Subcutaneous abdominal adipose tissue (tissue), 5 donors: ENCODE data around the gene ZNF304.
"Not testable (repeated sequence)": the region's sequence is repeated elsewhere in the genome, so short reads cannot be mapped to it uniquely, and the experiment has no call there.

Source experiments
- H3K27ac ChIP-seq: one replicate; pipeline ENCODE4 v1.7.0; 2013; ENCODE audit warnings: low read depth, mild to moderate bottlenecking, inconsistent platforms, low read length, moderate library complexity
- H3K27me3 ChIP-seq, 5 donors: one replicate each; pipeline ENCODE4 v1.7.0; 2013; ENCODE audit warnings: low read length in 5 of 5, inconsistent platforms in 1 of 5; ENCODE audit not compliant: control insufficient read depth in 5 of 5, insufficient read depth in 4 of 5
- H3K36me3 ChIP-seq, 5 donors: one replicate each; pipeline ENCODE4 v1.7.0; 2013; ENCODE audit warnings: low read length in 5 of 5; ENCODE audit not compliant: control insufficient read depth in 5 of 5, insufficient read depth in 5 of 5
- H3K4me1 ChIP-seq, 5 donors: one replicate each; pipeline ENCODE4 v1.7.0; 2013; ENCODE audit warnings: low read length in 5 of 5, mild to moderate bottlenecking in 3 of 5, moderate library complexity in 1 of 5; ENCODE audit not compliant: control insufficient read depth in 5 of 5, insufficient read depth in 5 of 5
- H3K4me3 ChIP-seq, 5 donors: one replicate each; pipeline ENCODE4 v1.7.0; 2013; ENCODE audit warnings: low read length in 5 of 5, low read depth in 1 of 5
- H3K9ac ChIP-seq, 5 donors: one replicate each; pipeline ENCODE4 v1.7.0; 2013; ENCODE audit warnings: low read length in 5 of 5, mild to moderate bottlenecking in 4 of 5, moderate library complexity in 3 of 5
- H3K9me3 ChIP-seq, 5 donors: one replicate each; pipeline ENCODE4 v1.7.0; 2013; ENCODE audit warnings: low read length in 5 of 5; ENCODE audit not compliant: control insufficient read depth in 5 of 5
- donor health status: healthy.
- donor health status: healthy.
- donor health status: healthy.
- donor health status: healthy.
- donor health status: healthy.

ZNF304 gene

DNA sequence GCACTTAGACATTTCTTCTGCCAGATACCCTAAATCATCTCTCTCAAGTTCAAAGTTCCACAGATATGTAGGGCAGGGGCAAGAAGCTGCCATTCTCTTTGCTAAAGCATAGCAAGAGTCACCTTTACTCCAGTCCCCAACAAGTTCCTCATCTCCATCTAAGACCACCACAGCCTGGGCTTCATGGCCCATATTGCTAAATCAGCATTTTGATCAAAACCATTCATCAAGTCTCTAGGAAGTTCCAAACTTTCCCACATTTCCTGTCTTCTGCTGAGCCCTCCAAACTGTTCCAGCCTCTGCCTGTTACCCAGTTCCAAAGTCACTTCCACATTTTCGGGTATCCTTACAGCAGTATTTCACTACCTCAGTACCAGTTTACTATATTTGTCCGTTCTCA lies 23.6 kb downstream of the ZNF304 start:
- H3K27ac ChIP-seq, H3K4me1 ChIP-seq, H3K9ac ChIP-seq, H3K27me3 ChIP-seq, H3K4me3 ChIP-seq: not testable (repeated sequence)
- H3K9me3 ChIP-seq = peaks cover 18 to 33% (median 31%) of the 10 kb centered on the region in 5 donors
- H3K36me3 ChIP-seq = peaks cover 24 to 62% (median 47%) of the 10 kb centered on the region in 5 donors

GRCh38 chr19:57376151-57376550 lies 25.1 kb downstream of the ZNF304 start:
- Histone ChIP-seq H3K27ac (no peak overlapping the region), H3K9me3 (peaks cover 18 to 42% (median 32%) of the 10 kb centered on the region in 5 donors), H3K4me1 (peaks cover 0 to 9% (median 0%) of the 10 kb centered on the region in 5 donors), H3K27me3 (peaks cover 0 to 7% (median 0%) of the 10 kb centered on the region in 5 donors), H3K9ac (no peak overlapping the region), H3K4me3 (peak overlapping the region in 1 of 5 donors; percentile 13), H3K36me3 (peaks cover 24 to 58% (median 46%) of the 10 kb centered on the region in 5 donors)

DNA sequence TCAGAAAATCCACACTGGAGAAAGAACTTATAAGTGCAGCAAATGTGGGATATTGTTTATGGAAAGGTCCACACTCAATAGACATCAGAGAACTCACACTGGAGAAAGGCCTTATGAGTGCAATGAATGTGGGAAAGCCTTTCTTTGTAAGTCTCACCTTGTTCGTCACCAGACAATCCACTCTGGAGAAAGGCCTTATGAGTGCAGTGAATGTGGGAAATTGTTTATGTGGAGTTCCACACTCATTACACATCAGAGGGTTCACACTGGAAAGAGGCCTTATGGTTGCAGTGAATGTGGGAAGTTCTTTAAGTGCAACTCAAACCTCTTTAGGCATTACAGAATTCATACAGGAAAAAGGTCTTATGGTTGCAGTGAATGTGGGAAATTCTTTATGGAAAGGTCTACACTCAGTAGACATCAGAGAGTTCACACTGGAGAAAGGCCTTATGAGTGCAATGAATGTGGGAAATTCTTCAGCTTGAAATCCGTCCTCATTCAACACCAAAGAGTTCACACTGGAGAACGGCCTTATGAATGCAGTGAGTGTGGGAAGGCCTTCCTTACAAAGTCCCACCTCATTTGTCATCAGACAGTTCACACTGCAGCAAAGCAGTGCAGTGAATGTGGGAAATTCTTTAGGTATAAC lies 26.6 kb downstream of the ZNF304 start:
- Histone ChIP-seq H3K27ac (no peak overlapping the region), H3K9me3 (peaks cover 18 to 42% (median 32%) of the 10 kb centered on the region in 5 donors), H3K4me1 (peaks cover 0 to 9% (median 0%) of the 10 kb centered on the region in 5 donors), H3K36me3 (peaks cover 16 to 45% (median 33%) of the 10 kb centered on the region in 5 donors), H3K4me3 (peak overlapping the region; percentile 2 to 43 (median 6)), H3K9ac (peak overlapping the region in 1 of 5 donors; percentile 75), H3K27me3 (peaks cover 0 to 7% (median 0%) of the 10 kb centered on the region in 5 donors)

- Histone ChIP-seq H3K4me3 (no peak overlapping the region), H3K9ac (no peak overlapping the region), H3K36me3 (peaks cover 15 to 22% (median 19%) of the 10 kb centered on the region in 5 donors), H3K27me3 (peaks cover 0 to 7% (median 0%) of the 10 kb centered on the region in 5 donors), H3K4me1 (peaks cover 0 to 9% (median 0%) of the 10 kb centered on the region in 5 donors), H3K27ac (no peak overlapping the region), H3K9me3 (peaks cover 18 to 41% (median 32%) of the 10 kb centered on the region in 5 donors)
These were observed 29.9 kb downstream of the ZNF304 start for GRCh38 chr19:57380923-57381322.

- peaks cover 5 to 8% (median 6%) of the 10 kb centered on the region in 5 donors for H3K36me3 ChIP-seq
- no peak overlapping the region for H3K9ac ChIP-seq
- no peak overlapping the region for H3K4me3 ChIP-seq
- H3K9me3 ChIP-seq = peaks cover 5 to 25% (median 18%) of the 10 kb centered on the region in 5 donors
- H3K27me3 ChIP-seq = peaks cover 0 to under 1% (median 0%) of the 10 kb centered on the region in 5 donors
- peaks cover 0 to 2% (median 0%) of the 10 kb centered on the region in 5 donors for H3K4me1 ChIP-seq
- H3K27ac ChIP-seq = no peak overlapping the region
These were observed 31.9 kb downstream of the ZNF304 start for GRCh38 chr19:57382806-57383488.

DNA sequence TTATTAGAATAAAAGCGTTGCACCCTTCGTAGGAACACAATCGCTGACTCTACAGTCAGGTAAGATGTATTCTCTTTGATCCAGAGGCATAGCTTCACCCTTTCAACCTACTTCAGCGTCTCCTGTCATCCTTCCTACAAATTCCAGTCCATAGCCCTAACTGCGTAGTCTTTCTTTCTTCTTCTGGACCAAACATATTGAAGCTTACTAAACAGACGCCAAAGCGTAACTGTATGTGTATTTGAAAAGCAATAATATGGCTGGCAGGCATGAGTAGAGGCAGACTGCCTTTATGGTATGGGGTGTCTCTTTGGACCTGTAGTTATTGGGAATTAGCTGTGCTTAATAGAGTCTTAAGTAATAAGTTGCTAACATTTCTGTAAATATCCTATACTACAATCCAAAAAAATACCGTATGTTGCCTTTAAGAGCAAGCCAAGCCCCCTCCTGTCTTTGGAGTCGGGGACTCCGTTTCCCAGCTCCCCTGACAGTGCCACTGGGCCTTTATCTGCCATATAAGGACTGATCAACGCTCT lies 38.2 kb downstream of the ZNF304 start:
- Histone ChIP-seq H3K27me3 (peaks cover 0 to 3% (median 0%) of the 10 kb centered on the region in 5 donors), H3K4me1 (peaks cover 6 to 22% (median 19%) of the 10 kb centered on the region in 5 donors), H3K27ac (peak overlapping the region; percentile 92), H3K9me3 (no peaks in the 10 kb centered on the region), H3K9ac (peak overlapping the region; percentile 32 to 95 (median 73)), H3K36me3 (peaks cover 0 to 12% (median 4%) of the 10 kb centered on the region in 5 donors), H3K4me3 (peak overlapping the region; percentile 73 to 95 (median 88))

GRCh38 chr19:57389730-57390598 lies 38.9 kb downstream of the ZNF304 start, which contains the start of gene ZNF548:
TSS of gene ZNF548 (plus strand) at chr19:57389854. CDS start at chr19:57390100, 246 bp downstream.
- Histone ChIP-seq H3K36me3 (peaks cover 0 to 17% (median 8%) of the 10 kb centered on the region in 5 donors), H3K9me3 (no peaks in the 10 kb centered on the region), H3K27me3 (peaks cover 0 to 3% (median 0%) of the 10 kb centered on the region in 5 donors), H3K4me1 (peaks cover 6 to 22% (median 19%) of the 10 kb centered on the region in 5 donors), H3K27ac (peak within 1 kb of the TSS; percentile 92), H3K9ac (peak within 1 kb of the TSS; percentile 32 to 99 (median 95)), H3K4me3 (peak within 1 kb of the TSS; percentile 82 to 95 (median 92))

GRCh38 chr19:57395710-57396109 lies 44.6 kb downstream of the ZNF304 start:
- Histone ChIP-seq H3K27ac (no peak overlapping the region), H3K9ac (no peak overlapping the region), H3K27me3 (peaks cover 0 to 6% (median 0%) of the 10 kb centered on the region in 5 donors), H3K36me3 (peaks cover 16 to 68% (median 53%) of the 10 kb centered on the region in 5 donors), H3K4me3 (no peak overlapping the region), H3K9me3 (peaks cover 15 to 37% (median 28%) of the 10 kb centered on the region in 5 donors), H3K4me1 (peaks cover 6 to 13% (median 7%) of the 10 kb centered on the region in 5 donors)

DNA sequence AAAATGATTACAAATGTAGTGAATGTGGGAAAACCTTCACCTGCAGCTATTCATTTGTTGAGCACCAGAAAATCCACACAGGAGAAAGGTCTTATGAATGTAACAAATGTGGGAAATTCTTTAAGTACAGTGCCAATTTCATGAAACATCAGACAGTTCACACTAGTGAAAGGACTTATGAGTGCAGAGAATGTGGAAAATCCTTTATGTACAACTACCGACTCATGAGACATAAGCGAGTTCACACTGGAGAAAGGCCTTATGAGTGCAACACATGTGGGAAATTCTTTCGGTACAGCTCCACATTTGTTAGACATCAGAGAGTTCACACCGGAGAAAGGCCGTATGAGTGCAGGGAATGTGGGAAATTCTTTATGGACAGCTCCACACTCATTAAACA lies 47.8 kb downstream of the ZNF304 start:
- H3K36me3 ChIP-seq = peaks cover 16 to 63% (median 53%) of the 10 kb centered on the region in 5 donors
- peaks cover 15 to 48% (median 29%) of the 10 kb centered on the region in 5 donors for H3K9me3 ChIP-seq
- H3K4me1 ChIP-seq = peaks cover 0 to 12% (median 0%) of the 10 kb centered on the region in 5 donors
- peak overlapping the region in 1 of 5 donors; percentile 91 for H3K9ac ChIP-seq
- peak overlapping the region in 2 of 5 donors; percentile 25 to 29 for H3K4me3 ChIP-seq
- no peak overlapping the region for H3K27ac ChIP-seq
- H3K27me3 ChIP-seq = peaks cover 0 to 6% (median 0%) of the 10 kb centered on the region in 5 donors
